ENCODE data around the gene CAMP. TPM values are rescaled to one million over a fixed set of nuclear protein-coding genes. Genes with fewer than 3 reads are reported as not detected.

Gene CAMP
- total RNA-seq, 2 experiments from 2014 or later = not detected

GRCh38 chr3:48271763-48272498 lies 48.6 kb downstream of the CAMP start:
- Mint-ChIP-seq H3K27ac (no peak overlapping the region), H3K36me3 (peaks cover 23% of the 10 kb centered on the region), H3K4me1 (peaks cover 31% of the 10 kb centered on the region), H3K27me3 (no peaks in the 10 kb centered on the region), H3K9me3 (ENCODE audit: low read depth) (no peaks in the 10 kb centered on the region), H3K4me3 (no peak overlapping the region)
- CTCF ChIA-PET = interaction anchor here (1.0 to 7.5 kb wide), 6 partner anchors 13 to 286 kb away, joined by 3 to 61 read pairs (median 5); partner anchors contain the start of gene ZNF589
- ATAC-seq (no peak), DNase-seq (no peak)

GRCh38 chr3:48273594-48274211 lies 50.4 kb downstream of the CAMP start:
- Mint-ChIP-seq H3K9me3 (ENCODE audit: low read depth) (no peaks in the 10 kb centered on the region), H3K4me1 (peaks cover 17% of the 10 kb centered on the region), H3K4me3 (no peak overlapping the region), H3K27me3 (no peaks in the 10 kb centered on the region), H3K27ac (no peak overlapping the region), H3K36me3 (peaks cover 17% of the 10 kb centered on the region)
- DNase-seq (peak; percentile 68), ATAC-seq (peak; percentile 61)
- CTCF ChIA-PET = interaction anchor here (0.6 to 5.7 kb wide), 22 partner anchors 8 to 276 kb away, joined by 3 to 54 read pairs (median 4); partner anchors contain the start of genes CCDC51 and TMA7

GRCh38 chr3:48274452-48274851 lies 51.2 kb downstream of the CAMP start:
- Mint-ChIP-seq H3K9me3 (ENCODE audit: low read depth) (no peaks in the 10 kb centered on the region), H3K27ac (no peak overlapping the region), H3K36me3 (peaks cover 13% of the 10 kb centered on the region), H3K27me3 (no peaks in the 10 kb centered on the region), H3K4me1 (peaks cover 10% of the 10 kb centered on the region), H3K4me3 (no peak overlapping the region)
- DNase-seq = no peak
- ATAC-seq = no peak
- CTCF ChIA-PET = interaction anchor here (1.0 to 5.7 kb wide), 8 partner anchors 7 to 412 kb away, joined by 3 to 54 read pairs (median 4); partner anchors contain the start of gene NCKIPSD

Small RNA genes lying within 50 kb of the gene (microRNA-seq; reads per million reads assigned to microRNA genes)
- gene MIR4443 = 4.7 reads per million, percentile 11 among the genes with 10 or more reads in this experiment

Other genes with a start within 250 kb of the CAMP start
- gene MAP4, start 207.1 kb upstream of the CAMP start, total RNA-seq = 100 to 1,000 TPM; 126 to 131 TPM
- gene CDC25A, start 35.1 kb upstream of the CAMP start, total RNA-seq = 10 to 100 TPM; 33.1 to 39.4 TPM
- 10 to 100 TPM; 25.3 to 36.3 TPM for gene ZNF589, start 17.6 kb downstream of the CAMP start, total RNA-seq
- gene NME6, start 77.9 kb downstream of the CAMP start, total RNA-seq = 10 to 100 TPM; 26.3 to 34.5 TPM
- gene SPINK8, start 110.2 kb downstream of the CAMP start, total RNA-seq = not detected
- not detected for gene FBXW12, start 148.7 kb downstream of the CAMP start, total RNA-seq
- 1 to 10 TPM; 1.8 to 4.0 TPM for gene PLXNB1, start 206.6 kb downstream of the CAMP start, total RNA-seq
- 10 to 100 TPM; 18.4 to 21.9 TPM for gene CCDC51, start 216.6 kb downstream of the CAMP start, total RNA-seq
- gene TMA7, start 216.8 kb downstream of the CAMP start, total RNA-seq = 100 to 1,000 TPM; 219 to 298 TPM
- gene ATRIP, start 223.2 kb downstream of the CAMP start, total RNA-seq = 10 to 100 TPM; 20.9 to 21.2 TPM

All from activated CD8-positive, alpha-beta memory T cell treated with anti-CD3 and anti-CD28 coated beads, Interleukin-2, amount 10 ng/mL, durations not matched to agents 7 days and 5 days (primary cell).